Neural progenitor cell (in vitro differentiated cells): Measurements from ENCODE around the gene SHC2. TPM values are rescaled to one million over a fixed set of nuclear protein-coding genes. Genes with fewer than 3 reads are reported as not detected.
"Not testable (repeated sequence)": the region's sequence is repeated elsewhere in the genome, so short reads cannot be mapped to it uniquely, and the experiment has no call there.

ENCODE experiments used
- DNase-seq: peaks from one replicate; pipeline ENCODE4 v3.0.0-alpha.2; 2016; ENCODE audit warnings: low spot score
- H2AFZ ChIP-seq: fragments of 200-600 bp; sonication (generic); replicated peaks from 2 replicates; pipeline ENCODE4 v1.6.1; 2016; ENCODE audit warnings: antibody characterized with exemption
- H3F3A ChIP-seq: fragments of 200-600 bp; sonication (generic); 2 replicates; pipeline ENCODE4 v1.6.1; 2016; ENCODE audit warnings: antibody characterized with exemption, low read depth
- H3K27ac ChIP-seq: fragments of 200-600 bp; sonication (generic); 2 replicates; pipeline ENCODE4 v1.5.1; 2016; ENCODE audit warnings: mild to moderate bottlenecking
- H3K27me3 ChIP-seq: fragments of 200-600 bp; sonication (generic); 2 replicates; pipeline ENCODE4 v1.6.1; 2016; ENCODE audit warnings: mild to moderate bottlenecking, moderate library complexity
- H3K36me3 ChIP-seq: fragments of 200-600 bp; sonication (generic); 2 replicates; pipeline ENCODE4 v1.5.1; 2016
- H3K4me1 ChIP-seq: fragments of 200-600 bp; sonication (generic); 2 replicates; pipeline ENCODE4 v1.6.1; 2016; ENCODE audit warnings: mixed run types
- H3K4me2 ChIP-seq: fragments of 200-600 bp; sonication (generic); 2 replicates; pipeline ENCODE4 v1.6.1; 2016
- H3K4me3 ChIP-seq: fragments of 200-600 bp; sonication (generic); 2 replicates; pipeline ENCODE4 v1.5.1; 2016
- H3K79me2 ChIP-seq: fragments of 200-600 bp; sonication (generic); 2 replicates; pipeline ENCODE4 v1.6.1; 2016; ENCODE audit warnings: low read depth
- H3K9ac ChIP-seq: fragments of 200-600 bp; sonication (generic); 2 replicates; pipeline ENCODE4 v1.6.1; 2016
- H3K9me3 ChIP-seq: fragments of 200-600 bp; sonication (generic); 2 replicates; pipeline ENCODE4 v1.5.1; 2016; ENCODE audit warnings: low read depth
- H4K20me1 ChIP-seq: fragments of 200-600 bp; sonication (generic); 2 replicates; pipeline ENCODE4 v1.6.1; 2016; ENCODE audit warnings: low read depth
- H3K27ac Mint-ChIP-seq: 3 replicates; pipeline ENCODE4 v1.8.0; 2021; ENCODE audit warnings: mixed read lengths
- H3K27me3 Mint-ChIP-seq: 2 replicates; pipeline ENCODE4 v1.8.0; 2022; ENCODE audit warnings: low read depth, mild to moderate bottlenecking, inconsistent platforms, moderate library complexity, mixed read lengths; ENCODE audit not compliant: insufficient read depth
- H3K36me3 Mint-ChIP-seq: 3 replicates; pipeline ENCODE4 v1.8.0; 2021; ENCODE audit warnings: mixed read lengths
- H3K4me1 Mint-ChIP-seq: 3 replicates; pipeline ENCODE4 v1.8.0; 2021; ENCODE audit warnings: mixed read lengths
- H3K4me3 Mint-ChIP-seq: 3 replicates; pipeline ENCODE4 v1.8.0; 2021; ENCODE audit warnings: mild to moderate bottlenecking, moderate library complexity, mixed read lengths
- H3K9me3 Mint-ChIP-seq: 3 replicates; pipeline ENCODE4 v1.8.0; 2020; ENCODE audit warnings: mixed read lengths
- CTCF ChIP-seq: fragments of 200-600 bp; sonication (generic); IDR thresholded peaks from 2 replicates; pipeline ENCODE4 v1.5.1; 2017; ENCODE audit warnings: antibody characterized with exemption, mild to moderate bottlenecking
- EZH2 ChIP-seq: fragments of 200-600 bp; sonication (generic); IDR thresholded peaks from 2 replicates; pipeline ENCODE4 v1.6.1; 2017; ENCODE audit warnings: antibody characterized with exemption, mild to moderate bottlenecking, moderate library complexity
- EZH2phosphoT487 ChIP-seq: fragments of 200-600 bp; sonication (generic); IDR thresholded peaks from 2 replicates; pipeline ENCODE4 v1.6.1; 2017; ENCODE audit warnings: antibody characterized with exemption
- total RNA-seq: library from RNA; depleted of rRNA; stranded (reverse); fragments of >200 nt; gene quantifications from 2 replicates; pipeline ENCODE4 v1.2.3, GENCODE V29; 2015; ENCODE audit warnings: low replicate concordance

SHC2 gene
- total RNA-seq, 1 donor from 2014 or later, result 3.2 TPM

- no peak overlapping the region for H3K9ac ChIP-seq
- TF ChIP-seq CTCF, result no peak
- TF ChIP-seq EZH2, result no peak
- no peak for TF ChIP-seq EZH2phosphoT487
- Mint-ChIP-seq H3K27ac (no peak overlapping the region), H3K27me3 (peaks cover 12% of the 10 kb centered on the region), H3K4me3 (no peak overlapping the region), H3K9me3 (peaks cover 15% of the 10 kb centered on the region), H3K4me1 (peaks cover 10% of the 10 kb centered on the region), H3K36me3 (peaks cover 3% of the 10 kb centered on the region)
- H3K27me3 ChIP-seq, result peaks cover 16% of the 10 kb centered on the region
- no peaks in the 10 kb centered on the region for H4K20me1 ChIP-seq
- no peak overlapping the region for H3K4me3 ChIP-seq
- no peaks in the 10 kb centered on the region for H3K79me2 ChIP-seq
- no peaks in the 10 kb centered on the region for H3K9me3 ChIP-seq
- DNase-seq, result no peak
- no peak overlapping the region for H2AFZ ChIP-seq
- H3K4me2 ChIP-seq, result no peak overlapping the region
- H3F3A ChIP-seq, result peaks cover 15% of the 10 kb centered on the region
- H3K36me3 ChIP-seq, result no peaks in the 10 kb centered on the region
- no peaks in the 10 kb centered on the region for H3K4me1 ChIP-seq
- H3K27ac ChIP-seq, result no peak overlapping the region
These were observed 5.7 kb downstream of the SHC2 start for GRCh38 chr19:455031-455705.

- no peak overlapping the region for H3K9ac ChIP-seq
- no peak for DNase-seq
- H3K36me3 ChIP-seq, result no peaks in the 10 kb centered on the region
- no peak overlapping the region for H2AFZ ChIP-seq
- Mint-ChIP-seq H3K36me3 (peaks cover 3% of the 10 kb centered on the region), H3K27me3 (peaks cover 6% of the 10 kb centered on the region), H3K4me1 (peaks cover 7% of the 10 kb centered on the region), H3K27ac (no peak overlapping the region), H3K4me3 (no peak overlapping the region), H3K9me3 (peaks cover 16% of the 10 kb centered on the region)
- H3F3A ChIP-seq, result peaks cover 11% of the 10 kb centered on the region
- H3K4me3 ChIP-seq, result no peak overlapping the region
- no peaks in the 10 kb centered on the region for H3K4me1 ChIP-seq
- no peaks in the 10 kb centered on the region for H4K20me1 ChIP-seq
- no peak overlapping the region for H3K4me2 ChIP-seq
- H3K27me3 ChIP-seq, result peaks cover under 1% of the 10 kb centered on the region
- no peak for TF ChIP-seq EZH2phosphoT487
- no peaks in the 10 kb centered on the region for H3K79me2 ChIP-seq
- no peaks in the 10 kb centered on the region for H3K9me3 ChIP-seq
- no peak overlapping the region for H3K27ac ChIP-seq
These were observed 7.2 kb downstream of the SHC2 start for GRCh38 chr19:453606-454005.

- no peak for DNase-seq
- no peaks in the 10 kb centered on the region for H3K4me1 ChIP-seq
- Mint-ChIP-seq H3K27ac (no peak overlapping the region), H3K36me3 (peaks cover 3% of the 10 kb centered on the region), H3K4me3 (no peak overlapping the region), H3K4me1 (peaks cover 11% of the 10 kb centered on the region), H3K27me3 (peaks cover 6% of the 10 kb centered on the region), H3K9me3 (peaks cover 16% of the 10 kb centered on the region)
- no peak for TF ChIP-seq CTCF
- H3K27ac ChIP-seq, result no peak overlapping the region
- H3F3A ChIP-seq, result peaks cover 11% of the 10 kb centered on the region
- H4K20me1 ChIP-seq, result no peaks in the 10 kb centered on the region
- H3K4me2 ChIP-seq, result no peak overlapping the region
- no peaks in the 10 kb centered on the region for H3K79me2 ChIP-seq
- no peaks in the 10 kb centered on the region for H3K27me3 ChIP-seq
- no peaks in the 10 kb centered on the region for H3K36me3 ChIP-seq
- no peaks in the 10 kb centered on the region for H3K9me3 ChIP-seq
- H3K4me3 ChIP-seq, result no peak overlapping the region
- no peak overlapping the region for H2AFZ ChIP-seq
- H3K9ac ChIP-seq, result no peak overlapping the region
These were observed 8.0 kb downstream of the SHC2 start for GRCh38 chr19:452829-453228.

- H3K27ac ChIP-seq, H3K4me2 ChIP-seq, H3K9ac ChIP-seq, H3K4me3 Mint-ChIP-seq, H3K36me3 ChIP-seq, H3K4me1 Mint-ChIP-seq, H3K27me3 ChIP-seq, H3K9me3 ChIP-seq, H4K20me1 ChIP-seq, H3K27me3 Mint-ChIP-seq, H3K79me2 ChIP-seq, H2AFZ ChIP-seq, H3K27ac Mint-ChIP-seq, DNase-seq, H3K4me3 ChIP-seq, H3K36me3 Mint-ChIP-seq, H3K4me1 ChIP-seq: not testable (repeated sequence)
- peaks cover 11% of the 10 kb centered on the region for H3F3A ChIP-seq
- peaks cover 16% of the 10 kb centered on the region for H3K9me3 Mint-ChIP-seq
These were observed 9.8 kb downstream of the SHC2 start for GRCh38 chr19:450912-451481.
